B cell (primary cell): ENCODE results near the gene ANKS6.

Experiments
- CTCF ChIP-seq: fragments of 200-600 bp; IDR thresholded peaks from one replicate; pipeline ENCODE4 v1.8.0; 2022; ENCODE audit warnings: antibody characterized with exemption, mild to moderate bottlenecking
- EZH2 ChIP-seq: IDR thresholded peaks from 2 replicates; pipeline ENCODE4 v1.6.1; 2012; ENCODE audit warnings: borderline replicate concordance, low read depth, mild to moderate bottlenecking, moderate library complexity, low read length; ENCODE audit not compliant: insufficient read depth, poor library complexity, severe bottlenecking

GRCh38 chr9:98831696-98832095, 35.3 kb upstream of the ANKS6 start:
- TF ChIP-seq CTCF = no peak
- no peak for TF ChIP-seq EZH2
